DOHH2 (cell line): ENCODE data around the gene CDC42BPA.

Source experiments
- H3F3A ChIP-seq: fragments of 200-600 bp; sonication (generic), shearing (Covaris generic); 2 replicates; pipeline ENCODE4 v1.6.0; 2016; ENCODE audit warnings: antibody characterized with exemption, mild to moderate bottlenecking; ENCODE audit not compliant: control insufficient read depth, insufficient read depth
- H3K27ac ChIP-seq: fragments of 200-600 bp; sonication (generic); 2 replicates; pipeline ENCODE4 v1.5.1; 2014; ENCODE audit warnings: low read depth, mild to moderate bottlenecking, low read length, moderate library complexity
- H3K27me3 ChIP-seq: fragments of 200-600 bp; sonication (generic); 2 replicates; pipeline ENCODE4 v1.6.1; 2014; ENCODE audit warnings: mild to moderate bottlenecking, low read length, mixed read lengths; ENCODE audit not compliant: control insufficient read depth
- H3K36me3 ChIP-seq: fragments of 200-600 bp; sonication (generic); 2 replicates; pipeline ENCODE4 v1.6.1; 2014; ENCODE audit warnings: mild to moderate bottlenecking, low read length, moderate library complexity, mixed read lengths; ENCODE audit not compliant: control insufficient read depth
- H3K4me1 ChIP-seq: fragments of 200-600 bp; sonication (generic); 2 replicates; pipeline ENCODE4 v1.6.1; 2014; ENCODE audit warnings: mild to moderate bottlenecking, low read length, mixed read lengths; ENCODE audit not compliant: control insufficient read depth
- H3K4me2 ChIP-seq: fragments of 200-600 bp; sonication (generic); 2 replicates; pipeline ENCODE4 v1.6.0; 2014; ENCODE audit warnings: mild to moderate bottlenecking, low read length, moderate library complexity
- H3K4me3 ChIP-seq: fragments of 200-600 bp; sonication (generic); 2 replicates; pipeline ENCODE4 v1.5.1; 2014; ENCODE audit warnings: mild to moderate bottlenecking, low read length, mixed read lengths
- H3K79me2 ChIP-seq: fragments of 200-600 bp; sonication (generic); 2 replicates; pipeline ENCODE4 v1.6.1; 2014; ENCODE audit warnings: mild to moderate bottlenecking, low read length, mixed read lengths; ENCODE audit not compliant: control insufficient read depth
- H3K9me2 ChIP-seq: fragments of 200-600 bp; sonication (generic); replicated peaks from 2 replicates; pipeline ENCODE4 v1.6.1; 2014; ENCODE audit warnings: mild to moderate bottlenecking, low read length, mixed read lengths; ENCODE audit not compliant: control insufficient read depth
- H3K9me3 ChIP-seq: fragments of 200-600 bp; sonication (generic); 2 replicates; pipeline ENCODE4 v1.6.1; 2014; ENCODE audit warnings: antibody characterized with exemption, low read length, mixed read lengths; ENCODE audit not compliant: control insufficient read depth, insufficient read depth
- H4K20me1 ChIP-seq: fragments of 200-600 bp; sonication (generic); 2 replicates; pipeline ENCODE4 v1.6.0; 2014; ENCODE audit warnings: low read depth, mild to moderate bottlenecking, antibody characterized with exemption, low read length, moderate library complexity; ENCODE audit not compliant: control insufficient read depth, insufficient read depth
- CTCF ChIP-seq: fragments of 200-600 bp; sonication (generic); IDR thresholded peaks from one replicate; pipeline ENCODE4 v1.5.1; 2014; ENCODE audit warnings: antibody characterized with exemption, mild to moderate bottlenecking, low read depth, low read length; ENCODE audit not compliant: poor library complexity, severe bottlenecking
- EZH2phosphoT487 ChIP-seq: fragments of 200-600 bp; sonication (generic); IDR thresholded peaks from 2 replicates; pipeline ENCODE4 v1.6.1; 2017; ENCODE audit warnings: borderline replicate concordance, mild to moderate bottlenecking, antibody characterized with exemption, low read length, moderate library complexity, mixed read lengths

Gene CDC42BPA

GRCh38 chr1:226954777-226955176, 363.5 kb downstream of the CDC42BPA start:
- no peak overlapping the region for H3K27ac ChIP-seq
- H3K4me2 ChIP-seq = no peak overlapping the region
- H3K4me3 ChIP-seq = no peak overlapping the region
- no peaks in the 10 kb centered on the region; the same call in 1 of the 2 replicates for H3K9me3 ChIP-seq
- H4K20me1 ChIP-seq = no peaks in the 10 kb centered on the region
- no peaks in the 10 kb centered on the region for H3F3A ChIP-seq
- peaks cover 31% of the 10 kb centered on the region for H3K79me2 ChIP-seq
- TF ChIP-seq CTCF (no peak), EZH2phosphoT487 (no peak)
- H3K4me1 ChIP-seq = no peaks in the 10 kb centered on the region
- H3K27me3 ChIP-seq = no peaks in the 10 kb centered on the region
- no peaks in the 10 kb centered on the region for H3K36me3 ChIP-seq
- no peaks in the 10 kb centered on the region for H3K9me2 ChIP-seq

- Histone ChIP-seq H3F3A (no peaks in the 10 kb centered on the region), H3K9me3 (no peaks in the 10 kb centered on the region), H3K4me2 (no peak overlapping the region), H3K9me2 (no peaks in the 10 kb centered on the region), H3K27me3 (no peaks in the 10 kb centered on the region), H3K4me1 (no peaks in the 10 kb centered on the region), H3K36me3 (no peaks in the 10 kb centered on the region), H3K79me2 (peaks cover 27% of the 10 kb centered on the region), H4K20me1 (no peaks in the 10 kb centered on the region), H3K27ac (no peak overlapping the region), H3K4me3 (no peak overlapping the region)
- no peak for TF ChIP-seq CTCF
- TF ChIP-seq EZH2phosphoT487 = no peak
Measured at GRCh38 chr1:226954337-226954736, 364.0 kb downstream of the CDC42BPA start.

GRCh38 chr1:226953175-226953800, 365.0 kb downstream of the CDC42BPA start:
- H3K9me3 ChIP-seq = no peaks in the 10 kb centered on the region
- no peaks in the 10 kb centered on the region for H3F3A ChIP-seq
- no peak overlapping the region for H3K4me3 ChIP-seq
- no peak overlapping the region for H3K4me2 ChIP-seq
- no peaks in the 10 kb centered on the region for H3K4me1 ChIP-seq
- no peaks in the 10 kb centered on the region for H4K20me1 ChIP-seq
- no peaks in the 10 kb centered on the region for H3K36me3 ChIP-seq
- no peak for TF ChIP-seq EZH2phosphoT487
- no peak for TF ChIP-seq CTCF
- no peaks in the 10 kb centered on the region for H3K27me3 ChIP-seq
- H3K79me2 ChIP-seq = peaks cover 25% of the 10 kb centered on the region
- no peak overlapping the region for H3K27ac ChIP-seq
- H3K9me2 ChIP-seq = no peaks in the 10 kb centered on the region

GRCh38 chr1:226952118-226952441, 366.2 kb downstream of the CDC42BPA start:
- H3K4me2 ChIP-seq = no peak overlapping the region
- no peaks in the 10 kb centered on the region for H3F3A ChIP-seq
- H3K36me3 ChIP-seq = no peaks in the 10 kb centered on the region
- no peak overlapping the region for H3K4me3 ChIP-seq
- peaks cover 20% of the 10 kb centered on the region for H3K79me2 ChIP-seq
- no peaks in the 10 kb centered on the region for H3K9me2 ChIP-seq
- TF ChIP-seq CTCF (no peak), EZH2phosphoT487 (no peak)
- H3K27me3 ChIP-seq = no peaks in the 10 kb centered on the region
- no peaks in the 10 kb centered on the region for H4K20me1 ChIP-seq
- no peak overlapping the region for H3K27ac ChIP-seq
- no peaks in the 10 kb centered on the region for H3K9me3 ChIP-seq
- H3K4me1 ChIP-seq = no peaks in the 10 kb centered on the region
